HG02970 (cell line): ENCODE measurements around the gene USP3.
"Not testable (repeated sequence)": the region's sequence is repeated elsewhere in the genome, so short reads cannot be mapped to it uniquely, and the experiment has no call there.

Experiments used
- ATAC-seq: cut with Tn5 transposase; IDR thresholded peaks from one replicate; pipeline ENCODE4 v1.9.1; 2021; ENCODE audit warnings: mild to moderate bottlenecking, moderate library complexity, moderate number of reproducible peaks; ENCODE audit not compliant: unreplicated experiment, low FRiP score

Gene USP3

DNA sequence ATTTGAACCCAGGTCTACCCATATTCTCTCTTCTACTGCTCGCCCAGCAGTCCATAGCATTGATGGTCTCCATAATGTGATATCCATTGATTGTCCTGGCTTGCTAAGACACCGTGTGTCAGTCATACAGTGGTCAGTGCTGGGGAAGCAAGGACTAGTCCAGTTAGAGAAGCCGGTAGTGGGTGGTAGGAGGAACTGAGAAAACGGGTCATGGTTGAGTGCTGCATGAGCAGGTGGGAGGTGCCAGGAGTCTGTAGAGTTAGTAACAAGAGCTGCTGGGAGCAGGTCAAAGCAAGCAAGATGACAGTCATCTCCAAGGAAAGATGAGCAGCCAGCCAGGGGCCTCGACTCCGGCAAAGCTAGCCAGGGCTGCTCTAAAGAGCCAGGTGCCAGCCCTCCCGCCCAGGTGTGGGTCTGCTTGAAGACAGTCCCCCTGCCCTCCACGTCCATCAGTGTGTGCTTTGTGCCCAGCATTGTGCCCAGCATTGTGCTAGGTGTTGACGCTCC lies 29.5 kb upstream of the USP3 start:
- ATAC-seq, result peak; percentile 51

DNA sequence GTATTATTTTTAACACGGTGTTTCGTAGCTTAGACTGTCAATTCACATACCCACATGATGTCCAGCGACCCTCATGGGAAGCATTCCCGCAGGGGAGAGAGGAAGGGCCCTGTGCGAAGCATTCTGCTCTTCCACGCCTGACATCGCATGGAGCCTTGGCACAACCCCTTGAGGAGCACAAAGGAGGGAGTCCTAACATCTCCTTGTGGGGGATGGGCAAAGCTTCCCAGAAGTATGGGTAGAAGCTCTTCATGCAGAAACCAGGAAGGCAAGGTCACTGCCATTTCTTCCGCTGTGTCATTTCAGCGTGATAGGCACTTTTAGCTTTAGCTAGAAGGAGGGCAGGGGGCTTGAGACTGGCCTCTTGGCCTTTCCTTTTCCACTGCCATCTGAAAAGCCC lies 28.7 kb upstream of the USP3 start:
- no peak for ATAC-seq

DNA sequence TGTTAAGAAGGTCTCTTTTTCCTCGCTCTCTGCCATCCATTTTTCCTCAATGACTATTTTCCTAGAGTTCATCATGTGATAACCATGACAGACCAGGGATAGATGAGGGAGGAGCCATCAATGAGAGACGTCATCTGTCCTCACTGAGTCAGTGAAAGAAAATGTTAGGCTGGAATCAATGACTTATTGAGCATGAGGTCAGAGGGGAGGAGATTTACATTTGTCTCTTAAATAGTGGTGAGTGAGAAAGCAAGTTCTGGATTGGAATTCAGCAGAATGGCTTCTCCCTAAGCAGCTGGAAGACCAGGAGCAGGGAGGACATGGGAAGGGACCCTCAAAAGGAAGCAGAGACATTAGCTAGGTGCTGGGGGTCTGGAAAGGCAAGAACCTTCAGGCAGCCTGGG lies 28.2 kb upstream of the USP3 start:
- no peak for ATAC-seq

DNA sequence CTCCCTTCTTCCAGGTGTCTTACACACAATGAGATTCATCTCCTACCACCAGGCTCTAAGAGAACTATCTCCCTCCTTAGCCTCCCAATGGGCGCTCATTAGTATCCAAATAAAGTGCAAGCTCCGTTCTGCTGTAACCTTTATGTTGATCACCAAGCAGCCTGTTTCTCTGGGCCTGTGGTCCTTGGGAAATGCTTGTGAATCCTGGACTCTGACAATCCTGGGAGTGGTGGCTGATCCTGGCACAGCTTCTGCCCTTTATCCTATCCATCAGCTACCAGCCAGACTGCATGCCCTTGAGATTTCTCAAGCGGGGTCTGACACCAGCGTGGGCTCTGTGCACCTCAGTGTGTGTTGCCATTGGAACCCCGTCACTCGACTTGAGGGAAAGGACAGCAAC lies 26.1 kb upstream of the USP3 start:
- no peak for ATAC-seq

DNA sequence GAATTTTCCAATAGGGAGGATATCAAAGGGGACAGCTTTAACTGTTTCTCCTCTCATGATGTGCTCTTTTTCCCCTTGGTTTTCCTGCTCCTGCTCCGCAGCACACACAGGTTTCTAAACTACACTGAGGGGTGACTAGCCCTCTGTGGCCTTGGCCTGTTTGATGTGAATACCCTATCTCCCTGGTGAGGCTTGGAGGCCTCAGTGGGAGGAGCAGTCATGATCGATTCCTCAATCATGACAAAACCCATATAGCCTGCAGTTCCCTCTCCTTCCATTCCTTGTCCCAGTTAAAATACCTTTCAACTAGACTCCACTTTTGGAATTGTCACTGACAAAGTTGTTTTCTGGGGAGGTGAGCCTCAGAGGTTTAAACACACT lies 24.0 kb upstream of the USP3 start:
- ATAC-seq, result no peak

DNA sequence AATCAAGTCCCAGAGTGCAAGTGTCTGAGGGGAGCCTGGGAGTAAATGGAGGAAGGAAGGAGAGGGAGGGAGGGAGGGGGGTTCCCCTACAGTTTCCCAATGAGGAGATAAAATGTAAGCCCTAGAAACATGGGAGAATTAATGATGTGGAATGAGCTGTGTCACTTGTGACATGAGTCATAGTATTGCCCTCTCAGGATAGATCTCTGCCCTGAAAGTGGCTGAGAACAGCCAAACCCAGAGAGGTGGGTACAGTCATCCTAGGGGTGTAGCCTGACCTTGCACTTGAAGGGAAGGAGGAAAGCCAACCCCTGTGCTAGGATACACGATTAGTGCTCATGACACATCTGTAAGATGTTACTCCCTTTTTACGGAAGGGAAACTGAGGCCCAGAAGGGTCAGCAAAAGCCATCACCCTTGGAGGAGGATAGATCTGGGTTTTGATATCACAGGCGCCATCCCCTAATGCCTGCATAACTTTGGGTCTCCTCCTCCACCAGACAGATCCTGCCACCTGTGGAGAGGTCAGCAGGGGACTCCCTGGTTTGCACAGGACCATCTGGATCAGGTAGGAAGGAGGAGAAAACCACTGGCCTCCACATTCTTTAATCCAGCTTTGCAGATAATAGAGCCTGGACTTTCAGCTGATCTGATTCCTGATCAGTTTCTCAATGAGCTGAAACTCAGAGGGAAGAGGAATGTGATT lies 23.1 kb upstream of the USP3 start:
- ATAC-seq, result no peak

DNA sequence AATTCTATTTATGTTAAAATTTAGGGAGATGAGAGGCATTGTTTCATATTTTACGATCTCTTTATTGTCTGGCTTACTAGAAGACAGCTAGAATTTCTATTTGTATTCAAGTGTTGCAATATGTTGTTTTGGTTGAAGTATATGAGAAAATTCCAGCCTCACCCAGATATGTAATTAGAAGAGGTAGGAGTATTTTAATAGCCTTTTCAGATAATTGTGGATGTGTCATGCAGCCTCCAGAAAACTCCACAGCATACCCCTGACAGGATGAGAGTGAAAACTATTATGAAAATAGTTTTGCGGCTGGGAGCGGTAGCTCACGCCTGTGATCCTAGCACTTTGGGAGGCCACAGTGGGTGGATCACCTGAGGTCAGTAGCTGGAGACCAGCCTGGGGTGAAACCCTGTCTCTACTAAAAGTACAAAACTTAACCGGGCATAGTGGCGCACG lies 21.5 kb upstream of the USP3 start:
- no peak for ATAC-seq

DNA sequence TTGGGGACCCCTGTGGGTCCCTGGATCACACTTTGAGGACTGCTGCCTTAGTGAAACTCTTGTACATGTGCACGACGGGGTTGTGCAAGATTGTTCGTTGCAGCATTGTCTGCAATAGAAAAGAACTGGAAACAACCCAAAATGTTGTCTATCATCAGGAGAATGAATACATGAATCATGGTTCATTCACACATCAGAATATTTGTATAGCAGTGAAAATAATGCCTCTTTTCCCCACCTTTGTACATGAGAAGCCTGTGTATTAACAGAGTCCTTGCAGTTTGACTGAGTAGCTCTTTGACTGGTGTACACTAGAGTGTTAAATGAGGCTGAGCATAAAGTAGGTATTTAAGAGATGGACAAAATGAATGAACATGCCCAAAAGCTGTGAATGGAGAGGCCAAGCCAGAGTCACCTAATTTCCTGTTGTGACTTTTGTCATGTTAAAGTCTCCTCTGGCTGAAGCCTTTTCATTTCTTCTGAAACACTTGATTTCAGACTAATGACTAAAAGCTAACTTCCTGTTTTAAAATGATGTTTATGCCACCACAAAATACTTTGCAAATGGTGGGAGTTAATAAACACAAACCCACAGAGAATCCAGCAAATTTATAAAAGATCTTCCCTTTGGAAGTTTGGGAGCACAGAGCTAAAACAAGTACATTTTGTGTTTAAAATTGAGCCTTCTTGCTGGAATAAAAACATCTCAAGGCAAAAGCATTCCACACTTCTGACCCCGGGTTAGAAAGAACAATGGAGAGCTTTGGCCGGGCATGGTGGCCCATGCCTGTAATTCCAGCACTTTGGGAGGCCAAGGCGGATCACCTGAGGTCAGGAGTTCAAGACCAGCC lies 20.6 kb upstream of the USP3 start:
- no peak for ATAC-seq

DNA sequence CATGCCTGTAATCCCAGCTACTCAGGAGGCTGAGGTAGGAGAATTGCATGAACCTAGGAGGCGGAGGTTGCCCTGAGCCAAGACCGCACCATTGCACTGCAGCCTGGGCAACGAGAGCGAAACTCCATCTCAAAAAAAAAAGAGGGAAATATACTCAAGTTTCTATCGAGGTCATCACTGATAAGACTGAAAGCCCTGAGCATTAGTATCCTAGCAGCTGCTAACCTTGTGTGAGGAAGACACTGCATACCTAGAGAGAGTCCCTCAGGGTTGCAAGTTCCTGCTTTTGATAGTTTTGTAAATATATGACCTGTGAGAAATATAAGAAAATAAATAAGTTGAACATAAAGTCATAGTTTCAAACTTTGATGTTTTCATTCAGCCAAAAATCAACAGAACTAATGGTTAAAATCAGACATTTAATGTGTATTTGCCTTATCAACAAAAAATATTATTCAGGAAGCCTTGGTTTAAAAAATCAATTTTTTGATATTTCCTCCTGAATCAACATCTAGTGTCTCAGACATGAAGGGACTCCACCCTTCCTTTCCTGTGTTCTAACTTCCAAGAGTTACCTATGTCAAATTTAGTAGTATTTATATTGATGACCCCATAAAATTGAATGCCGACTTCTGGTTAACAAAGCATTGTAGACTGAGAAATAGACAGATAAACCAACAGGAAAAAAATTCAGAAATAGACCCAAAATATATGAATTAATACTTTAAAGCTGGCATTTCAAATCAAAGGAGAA lies 19.8 kb upstream of the USP3 start:
- no peak for ATAC-seq

DNA sequence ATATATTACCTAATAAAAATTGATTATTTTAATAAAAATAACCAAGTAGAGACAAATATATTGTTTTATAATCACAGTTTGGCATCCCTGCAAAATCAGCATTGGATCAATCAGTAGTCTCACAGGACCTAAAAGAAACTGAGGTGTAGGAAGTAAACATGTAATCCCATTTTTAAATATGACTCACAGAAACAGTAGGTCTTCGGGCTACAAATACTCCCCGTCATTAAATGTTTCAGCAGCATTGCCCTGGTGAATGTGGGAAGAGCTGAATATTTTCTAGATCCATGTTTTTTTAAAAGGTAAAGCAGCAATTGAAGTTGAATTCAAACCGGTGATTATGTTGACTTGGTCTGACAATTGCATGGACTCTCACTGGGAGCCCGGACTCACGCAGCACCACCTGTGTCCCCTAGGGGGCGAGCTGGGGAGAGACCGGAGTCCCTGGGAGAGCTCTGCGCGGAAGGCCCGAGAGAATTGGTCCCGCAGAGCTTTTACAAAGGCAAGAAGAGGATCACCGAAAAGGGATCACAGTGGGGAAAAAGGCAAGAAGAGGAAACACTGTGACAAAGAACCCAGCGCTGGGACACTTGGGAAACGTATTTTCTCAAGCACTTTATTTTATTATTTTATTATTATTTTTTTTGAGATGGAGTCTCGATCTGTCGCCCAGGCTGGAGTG lies 17.2 kb upstream of the USP3 start:
- ATAC-seq, result peak; percentile 46

DNA sequence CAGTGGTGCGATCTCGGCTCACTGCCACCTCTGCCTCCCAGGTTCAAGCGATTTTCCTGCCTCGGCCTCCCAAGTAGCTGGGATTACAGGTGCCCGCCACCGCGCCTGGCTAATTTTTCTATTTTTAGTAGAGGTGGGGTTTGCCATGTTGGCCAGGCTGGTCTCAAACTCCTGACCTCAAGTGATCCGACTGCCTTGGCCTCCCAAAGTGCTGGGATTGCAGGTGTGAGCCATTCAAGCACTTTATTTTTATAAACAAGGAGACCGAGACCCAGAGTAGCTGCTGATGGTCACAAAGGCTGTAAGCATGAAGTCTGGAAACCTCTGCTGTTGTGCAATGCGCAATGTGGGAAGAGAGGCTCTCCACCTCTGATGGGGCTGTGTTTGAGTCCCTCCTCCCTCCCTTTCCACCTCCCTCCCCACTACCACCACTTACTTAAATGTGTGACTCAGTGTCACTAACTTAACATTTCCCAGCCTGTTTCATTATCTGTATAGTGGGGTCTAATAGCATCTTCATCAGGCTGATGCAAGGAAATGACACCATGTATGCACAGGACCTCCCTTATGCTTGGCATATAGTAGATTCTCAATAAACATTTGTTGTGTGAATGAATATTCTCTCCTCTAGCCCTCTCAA lies 16.5 kb upstream of the USP3 start:
- not testable (repeated sequence) for ATAC-seq

DNA sequence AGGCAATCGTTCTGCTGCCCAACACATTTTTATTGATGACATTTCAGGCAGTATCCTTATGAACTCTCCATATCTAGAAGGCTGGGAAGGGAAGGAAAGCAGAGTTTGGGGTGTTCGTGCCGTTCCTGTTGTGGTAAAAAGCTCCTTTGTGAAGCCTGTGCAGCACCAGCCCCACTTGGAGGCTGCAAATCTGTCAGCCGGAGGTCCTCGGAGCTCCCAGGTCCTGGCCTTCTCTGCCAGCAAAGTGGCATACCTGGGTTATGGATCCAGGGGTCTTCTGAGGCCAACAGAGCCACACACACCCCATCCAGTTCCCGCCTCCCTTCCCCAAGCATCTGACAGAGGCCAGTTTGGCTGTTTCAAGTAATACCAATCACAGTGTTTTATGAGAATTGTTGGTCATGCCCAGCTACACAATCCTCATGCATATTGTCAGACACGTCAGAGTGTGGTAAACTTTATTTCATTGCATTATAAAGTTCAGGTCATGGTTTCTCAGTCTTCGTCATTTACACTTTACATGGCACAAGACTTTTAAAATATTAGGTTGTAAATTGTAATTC lies 15.9 kb upstream of the USP3 start:
- ATAC-seq, result no peak

DNA sequence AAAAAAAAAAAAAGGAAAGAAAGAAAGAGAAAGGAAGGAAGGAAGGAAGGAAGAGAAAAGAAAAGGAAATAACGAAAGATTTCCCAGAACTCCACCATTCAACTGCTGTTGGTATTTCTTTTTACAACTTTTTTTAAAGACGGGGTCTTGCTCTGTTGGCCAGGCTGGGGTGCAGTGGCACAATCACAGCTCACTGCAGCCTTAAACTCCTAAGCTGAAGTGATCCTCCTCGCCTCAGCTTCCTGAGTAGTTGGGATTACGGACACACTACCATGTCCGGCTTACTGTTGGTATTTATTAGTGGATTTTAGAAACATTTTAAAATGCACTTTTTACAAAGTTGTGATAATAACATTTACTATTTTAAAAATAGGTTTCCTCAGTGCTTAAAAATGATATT lies 15.0 kb upstream of the USP3 start:
- ATAC-seq, result no peak

DNA sequence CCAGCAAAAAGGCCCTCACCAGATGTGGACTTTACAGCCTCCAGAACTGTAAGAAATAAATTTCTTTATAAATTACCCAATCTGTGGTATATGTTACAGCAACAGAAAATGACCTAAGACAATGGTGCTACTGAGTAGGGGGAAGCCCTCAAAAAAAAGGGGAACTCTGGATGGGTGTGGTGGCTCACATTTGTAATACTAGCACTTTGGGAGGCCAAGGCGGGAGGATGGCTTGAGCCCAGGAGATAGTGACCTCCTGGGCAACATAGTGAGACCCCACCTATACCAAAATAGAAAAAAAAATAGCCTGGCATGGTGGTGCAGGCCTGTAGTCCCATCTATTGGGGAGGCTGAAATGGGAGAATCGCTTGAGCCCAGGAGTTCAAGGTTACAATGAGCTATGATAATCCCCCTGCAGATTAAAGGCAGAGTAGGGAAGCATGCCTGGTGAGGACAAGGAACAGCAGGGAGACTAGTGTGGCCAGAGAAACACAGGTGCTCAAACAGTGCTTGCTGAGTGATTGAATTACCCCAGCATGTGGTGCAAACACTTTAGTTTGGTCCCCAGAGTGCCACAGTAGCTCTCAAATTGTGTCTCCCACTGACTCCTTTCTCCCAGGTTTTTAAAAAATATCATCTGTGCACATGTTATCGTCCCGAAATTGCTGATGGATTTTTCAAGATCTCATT lies 13.9 kb upstream of the USP3 start:
- no peak for ATAC-seq

DNA sequence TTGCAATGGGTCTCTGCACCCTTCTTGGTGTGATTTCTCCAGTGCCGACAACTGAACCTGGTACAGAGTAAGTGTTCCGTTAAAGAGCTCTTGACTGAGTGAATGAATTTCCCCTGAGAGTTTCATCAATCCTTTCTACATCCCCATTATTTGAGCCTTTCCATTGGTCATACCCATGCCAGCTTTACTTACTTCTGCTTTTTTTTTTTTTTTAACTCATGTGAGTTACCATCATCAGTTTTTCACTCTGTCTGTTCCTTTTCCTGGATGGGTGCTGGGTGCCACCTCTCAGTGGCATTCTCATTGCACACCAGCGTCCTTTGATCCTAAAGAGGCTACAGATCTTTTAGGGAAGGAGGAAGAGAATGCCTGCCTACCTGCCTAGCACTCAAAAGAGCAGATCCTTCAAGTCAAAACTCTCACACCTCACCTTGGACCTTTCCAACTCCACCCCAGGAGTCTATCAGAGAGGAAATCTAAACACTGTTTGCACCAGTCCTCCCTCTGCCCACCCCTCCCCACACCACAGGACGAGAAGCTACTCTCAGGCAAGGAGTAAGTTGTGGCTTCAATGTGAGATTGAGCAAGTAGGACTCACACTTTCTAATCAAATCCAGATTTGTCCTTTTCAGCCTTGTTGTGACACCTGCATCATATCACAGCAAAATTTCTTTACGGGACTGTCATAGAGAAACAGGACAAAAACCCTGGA lies 13.1 kb upstream of the USP3 start:
- ATAC-seq, result no peak

DNA sequence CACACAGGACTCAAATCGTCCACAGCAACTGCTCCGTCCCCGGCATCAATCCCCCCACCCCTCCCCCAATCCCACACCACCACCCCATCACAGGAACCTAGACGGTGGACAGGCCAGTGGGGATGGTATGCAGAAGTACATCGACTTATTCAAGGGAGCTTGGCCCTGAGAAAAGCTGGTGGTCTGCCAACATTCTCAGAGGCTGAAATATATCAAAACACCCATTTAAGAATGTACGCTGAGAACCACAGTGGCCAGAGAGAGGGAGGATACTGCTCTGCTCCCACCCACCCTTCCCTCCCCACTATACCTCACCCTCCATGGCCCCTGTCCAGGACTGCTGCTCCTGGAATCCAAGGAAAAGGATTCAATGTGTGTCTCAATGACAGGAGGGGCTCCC lies 12.4 kb upstream of the USP3 start:
- ATAC-seq, result no peak

DNA sequence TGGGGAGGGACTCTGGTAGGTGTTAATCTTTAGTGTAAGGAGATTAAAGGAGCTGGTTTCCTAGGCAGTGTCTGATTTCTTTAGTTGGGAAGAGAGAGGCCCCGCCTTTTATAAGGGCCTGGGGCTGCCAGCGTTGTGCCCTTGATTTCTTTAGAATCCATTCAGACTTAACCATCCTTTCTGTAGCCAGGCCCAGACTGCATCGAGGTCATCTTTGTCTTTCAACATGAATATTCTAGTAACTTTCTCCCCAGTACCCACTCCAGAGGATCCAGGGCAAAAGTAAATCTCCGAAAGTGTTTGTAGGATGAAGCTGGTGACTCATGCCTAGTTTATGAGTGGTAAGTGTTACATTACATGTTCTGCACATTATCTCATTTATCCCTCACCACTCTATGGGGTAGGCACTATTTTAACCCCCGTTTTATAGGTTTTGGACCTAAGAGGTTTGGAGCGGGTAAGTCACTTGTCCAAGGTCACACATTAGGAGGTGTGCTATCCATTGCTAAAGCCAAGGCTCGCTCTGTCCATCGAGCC lies 11.8 kb upstream of the USP3 start:
- no peak for ATAC-seq

DNA sequence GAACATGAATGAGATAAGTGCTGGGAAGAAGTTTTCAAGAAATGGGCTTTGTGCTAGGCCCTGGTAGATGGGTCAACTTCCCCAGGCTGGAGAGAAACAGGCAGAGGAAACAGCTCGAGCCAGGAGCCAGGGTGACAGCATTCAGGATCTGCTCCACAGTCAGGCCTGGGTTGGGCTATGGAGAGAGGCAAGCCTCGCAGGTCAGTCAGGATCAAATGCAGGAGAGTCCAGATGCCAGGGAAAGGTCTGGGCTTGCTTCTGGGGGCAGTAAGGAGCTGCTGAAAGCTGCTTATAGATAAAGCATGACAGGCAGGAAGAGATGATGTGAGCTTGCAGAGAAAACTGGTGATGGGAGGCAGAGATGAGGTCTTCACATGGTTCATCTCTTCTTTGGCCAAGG lies 11.0 kb upstream of the USP3 start:
- ATAC-seq, result no peak
